ENCODE data around the gene NRIP1.

Gene NRIP1

DNA sequence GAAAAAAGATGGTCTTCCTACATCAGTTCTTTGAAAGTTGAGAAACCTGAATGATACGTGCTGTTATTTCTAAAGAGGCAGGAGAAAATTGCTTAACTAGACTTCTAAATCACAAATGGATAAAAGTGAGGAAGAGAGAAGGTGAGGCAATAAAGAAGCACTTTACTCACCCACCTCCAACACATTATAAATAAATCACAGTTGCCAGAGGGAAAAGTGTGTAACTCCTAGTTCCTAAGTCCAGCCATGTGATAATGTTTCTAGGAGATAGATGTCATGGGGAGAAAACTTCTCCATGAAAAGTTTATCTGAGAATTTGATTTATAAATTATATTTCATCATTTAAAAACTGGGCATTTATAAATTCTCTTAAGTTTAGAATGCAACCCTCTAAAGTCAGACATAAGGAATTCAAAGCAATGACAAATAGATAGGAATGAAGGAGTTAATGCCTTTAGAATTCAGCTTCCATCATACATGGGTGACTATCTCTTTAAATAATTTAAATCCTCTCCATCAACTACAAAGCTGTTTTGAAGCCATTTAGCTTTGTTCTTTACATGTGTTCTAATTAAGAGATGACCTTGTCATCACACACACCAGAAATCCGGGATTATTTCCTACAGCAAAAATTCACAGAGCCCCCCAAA, 60.0 kb downstream of the NRIP1 start:
- TF ChIP-seq, protein P1, sequence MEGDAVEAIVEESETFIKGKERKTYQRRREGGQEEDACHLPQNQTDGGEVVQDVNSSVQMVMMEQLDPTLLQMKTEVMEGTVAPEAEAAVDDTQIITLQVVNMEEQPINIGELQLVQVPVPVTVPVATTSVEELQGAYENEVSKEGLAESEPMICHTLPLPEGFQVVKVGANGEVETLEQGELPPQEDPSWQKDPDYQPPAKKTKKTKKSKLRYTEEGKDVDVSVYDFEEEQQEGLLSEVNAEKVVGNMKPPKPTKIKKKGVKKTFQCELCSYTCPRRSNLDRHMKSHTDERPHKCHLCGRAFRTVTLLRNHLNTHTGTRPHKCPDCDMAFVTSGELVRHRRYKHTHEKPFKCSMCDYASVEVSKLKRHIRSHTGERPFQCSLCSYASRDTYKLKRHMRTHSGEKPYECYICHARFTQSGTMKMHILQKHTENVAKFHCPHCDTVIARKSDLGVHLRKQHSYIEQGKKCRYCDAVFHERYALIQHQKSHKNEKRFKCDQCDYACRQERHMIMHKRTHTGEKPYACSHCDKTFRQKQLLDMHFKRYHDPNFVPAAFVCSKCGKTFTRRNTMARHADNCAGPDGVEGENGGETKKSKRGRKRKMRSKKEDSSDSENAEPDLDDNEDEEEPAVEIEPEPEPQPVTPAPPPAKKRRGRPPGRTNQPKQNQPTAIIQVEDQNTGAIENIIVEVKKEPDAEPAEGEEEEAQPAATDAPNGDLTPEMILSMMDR (IDR thresholded peaks at IDR 0.05; ENCODE audit: low read depth, low read length, missing control alignments), result no peak
- DNase-seq (ENCODE audit: extremely low read depth, low read depth), result no peak
- H3K4me3 ChIP-seq (replicated peaks; ENCODE audit: low read depth, low read length), result no peak overlapping the region

DNA sequence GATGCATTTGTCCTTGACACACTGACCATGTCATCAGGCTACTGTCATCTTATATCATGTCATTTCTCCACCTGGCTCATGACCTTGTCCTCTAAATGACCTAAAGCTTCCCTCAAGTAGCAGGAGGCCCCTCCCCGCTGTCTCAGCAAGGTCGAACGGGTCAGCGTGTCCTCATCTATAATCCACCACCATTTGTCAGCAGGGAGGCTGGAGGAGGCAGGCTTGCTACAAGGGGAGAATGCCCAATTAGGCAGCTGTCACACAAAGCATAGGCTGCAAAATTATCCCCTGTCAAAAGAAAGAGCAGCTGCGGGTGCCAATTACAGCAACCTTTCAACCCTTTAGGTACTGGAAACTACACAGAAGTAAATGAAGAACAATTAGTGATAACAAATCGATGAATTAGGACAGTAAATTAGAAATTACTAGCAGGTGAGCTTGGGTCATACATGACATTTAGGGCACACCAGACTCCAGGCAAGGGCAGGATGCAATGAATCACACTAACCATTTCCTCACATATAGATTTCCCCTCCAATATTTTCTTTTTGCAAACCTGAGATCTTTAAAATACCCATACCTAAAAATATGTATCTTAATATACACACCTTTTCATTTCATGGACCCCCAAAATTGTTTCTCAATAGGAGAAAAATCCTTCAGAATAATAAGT, 61.2 kb downstream of the NRIP1 start:
- TF ChIP-seq, protein P1 (IDR thresholded peaks at IDR 0.05; ENCODE audit: low read depth, low read length, missing control alignments), result no peak
- no peak overlapping the region for H3K4me3 ChIP-seq (replicated peaks; ENCODE audit: low read depth, low read length)
- DNase-seq (ENCODE audit: extremely low read depth, low read depth), result no peak

DNA sequence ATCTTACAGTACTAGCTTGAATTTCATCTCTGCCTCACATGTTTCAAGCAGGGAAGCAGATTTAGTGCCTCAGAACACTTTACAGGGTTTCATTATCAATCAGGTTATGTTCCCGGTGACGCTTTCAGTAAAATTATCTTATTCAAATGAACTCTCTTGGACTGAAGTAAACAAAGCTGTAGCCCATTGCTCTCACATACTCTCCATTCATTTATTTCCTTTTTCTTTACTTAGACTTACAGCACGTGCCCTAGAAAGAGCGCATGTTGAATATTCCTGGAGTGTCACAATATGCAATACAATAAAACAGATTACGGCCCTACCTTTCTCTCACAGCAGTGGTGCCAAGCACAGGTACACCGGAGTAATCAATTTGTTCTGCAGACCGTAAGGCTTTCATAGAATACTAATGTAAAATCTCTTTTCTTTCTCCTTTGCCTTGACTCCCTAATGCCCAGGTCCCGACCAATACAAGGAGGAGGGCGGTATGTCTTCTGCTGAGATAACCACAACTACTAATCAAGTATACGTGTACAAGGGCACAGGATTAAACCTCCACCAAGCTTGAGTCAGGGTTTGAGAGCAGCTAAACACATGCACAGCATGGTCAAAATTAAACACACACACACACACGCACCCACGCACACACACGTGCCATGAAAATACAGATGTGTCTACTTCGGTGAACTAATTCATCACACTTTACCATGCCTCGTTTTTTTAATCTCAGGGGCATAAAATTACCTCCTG, 62.8 kb downstream of the NRIP1 start:
- no peak for DNase-seq (ENCODE audit: extremely low read depth, low read depth)
- TF ChIP-seq, protein P1 (IDR thresholded peaks at IDR 0.05; ENCODE audit: low read depth, low read length, missing control alignments), result no peak
- no peak overlapping the region; the same call in 1 of the 2 replicates for H3K4me3 ChIP-seq (replicated peaks; ENCODE audit: low read depth, low read length)

- no peak overlapping the region for H3K4me3 ChIP-seq (replicated peaks; ENCODE audit: low read depth, low read length)
- TF ChIP-seq, protein P1 (IDR thresholded peaks at IDR 0.05; ENCODE audit: low read depth, low read length, missing control alignments), result no peak
- DNase-seq (ENCODE audit: extremely low read depth, low read depth), result no peak
Observed at GRCh38 chr21:15001113-15001512, 63.7 kb downstream of the NRIP1 start.

DNA sequence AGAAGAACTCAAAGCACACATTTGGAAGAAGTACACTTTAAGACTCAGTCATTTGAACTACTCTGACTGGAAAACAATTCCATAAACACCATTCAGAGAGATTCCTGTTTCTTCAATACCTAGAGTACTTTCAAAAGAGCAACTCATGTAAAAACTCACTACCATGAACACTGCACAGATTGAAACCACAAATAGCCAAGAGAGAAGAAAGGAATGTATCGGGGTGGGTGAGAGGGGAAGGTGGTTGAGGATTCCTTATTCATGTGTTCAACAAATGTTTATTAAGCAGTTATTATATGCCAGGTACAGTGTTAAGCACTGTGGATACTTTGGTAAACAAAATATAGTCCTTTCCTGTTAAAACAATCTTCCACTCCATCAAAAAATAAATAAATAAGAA, 64.7 kb downstream of the NRIP1 start:
- no peak for DNase-seq (ENCODE audit: extremely low read depth, low read depth)
- H3K4me3 ChIP-seq (replicated peaks; ENCODE audit: low read depth, low read length), result no peak overlapping the region
- TF ChIP-seq, protein P1 (IDR thresholded peaks at IDR 0.05; ENCODE audit: low read depth, low read length, missing control alignments), result no peak

DNA sequence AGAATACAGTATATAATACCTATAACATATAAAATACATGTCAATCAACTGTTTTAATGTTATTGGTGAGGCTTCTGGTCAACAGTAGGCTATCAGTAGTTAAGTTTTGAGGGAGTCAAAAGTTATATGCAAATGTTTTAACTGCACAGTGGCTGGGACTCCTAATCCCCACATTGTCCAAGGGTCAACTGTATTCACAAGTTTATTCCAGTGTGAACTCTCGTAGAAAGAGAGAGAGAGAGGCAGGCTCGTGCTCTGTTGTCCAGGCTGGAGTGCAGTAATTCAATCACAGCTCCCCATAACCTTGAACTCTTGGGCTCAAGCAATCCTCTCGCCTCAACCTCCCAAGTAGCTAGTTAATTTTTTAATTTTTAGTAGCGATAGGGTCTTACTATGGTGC, 66.0 kb downstream of the NRIP1 start:
- TF ChIP-seq, protein P1 (IDR thresholded peaks at IDR 0.05; ENCODE audit: low read depth, low read length, missing control alignments), result no peak
- no peak overlapping the region for H3K4me3 ChIP-seq (replicated peaks; ENCODE audit: low read depth, low read length)
- no peak for DNase-seq (ENCODE audit: extremely low read depth, low read depth)
